NCI-H774 (cell line): ENCODE measurements around the gene MAN1A2.

Experiments used
- DNase-seq: peaks from one replicate; lab custom pipeline; 2025; lab: John Stamatoyannopoulos, UW

MAN1A2 gene

GRCh38 chr1:117359561-117360289, 7.5 kb upstream of the MAN1A2 start:
- no peak for DNase-seq

- no peak for DNase-seq
Measured at GRCh38 chr1:117362986-117363385, 4.3 kb upstream of the MAN1A2 start.

- DNase-seq, result peak; percentile 55
Measured at GRCh38 chr1:117363571-117364048, 3.6 kb upstream of the MAN1A2 start.

GRCh38 chr1:117364240-117364639, 3.0 kb upstream of the MAN1A2 start:
- DNase-seq, result peak; percentile 36

GRCh38 chr1:117365350-117366176, 1.7 kb upstream of the MAN1A2 start:
- DNase-seq, result no peak

- peak; percentile 79 for DNase-seq
Measured at GRCh38 chr1:117366177-117367045, 838 bp upstream of the MAN1A2 start.

- DNase-seq, result no peak
Measured at GRCh38 chr1:117368116-117369108, 1.2 kb downstream of the MAN1A2 start.

GRCh38 chr1:117370071-117370470, 2.8 kb downstream of the MAN1A2 start:
- DNase-seq, result no peak

- no peak for DNase-seq
Measured at GRCh38 chr1:117370509-117370908, 3.3 kb downstream of the MAN1A2 start.

- DNase-seq, result no peak
Measured at GRCh38 chr1:117371441-117372151, 4.3 kb downstream of the MAN1A2 start.

- no peak for DNase-seq
Measured at GRCh38 chr1:117372863-117373412, 5.7 kb downstream of the MAN1A2 start.

- DNase-seq, result no peak
Measured at GRCh38 chr1:117373932-117374331, 6.7 kb downstream of the MAN1A2 start.

- no peak for DNase-seq
Measured at GRCh38 chr1:117375327-117375726, 8.1 kb downstream of the MAN1A2 start.

- no peak for DNase-seq
Measured at GRCh38 chr1:117387060-117387633, 19.9 kb downstream of the MAN1A2 start.

- no peak for DNase-seq
Measured at GRCh38 chr1:117388328-117388727, 21.1 kb downstream of the MAN1A2 start.

- no peak for DNase-seq
Measured at GRCh38 chr1:117389284-117389683, 22.0 kb downstream of the MAN1A2 start.

- DNase-seq, result no peak
Measured at GRCh38 chr1:117389779-117390178, 22.5 kb downstream of the MAN1A2 start.

- DNase-seq, result no peak
Measured at GRCh38 chr1:117392771-117393170, 25.5 kb downstream of the MAN1A2 start.

GRCh38 chr1:117396074-117396473, 28.8 kb downstream of the MAN1A2 start:
- DNase-seq, result no peak

- DNase-seq, result no peak
Measured at GRCh38 chr1:117396636-117397035, 29.4 kb downstream of the MAN1A2 start.
